ENCODE measurements around the gene CBFA2T3.

CBFA2T3 gene

GRCh38 chr16:88864099-88864498 lies 112.9 kb downstream of the CBFA2T3 start:
- no peak for DNase-seq (ENCODE audit: low read depth)
- no peak overlapping the region for H3K4me3 ChIP-seq (ENCODE audit: control insufficient read depth, low read depth, low read length)
- no peak for TF ChIP-seq CTCF (IDR thresholded peaks at IDR 0.05; ENCODE audit: control insufficient read depth, insufficient read depth, low read depth, low read length, missing control alignments)

GRCh38 chr16:88863426-88863825 lies 113.6 kb downstream of the CBFA2T3 start:
- no peak overlapping the region for H3K4me3 ChIP-seq (ENCODE audit: control insufficient read depth, low read depth, low read length)
- TF ChIP-seq CTCF (IDR thresholded peaks at IDR 0.05; ENCODE audit: control insufficient read depth, insufficient read depth, low read depth, low read length, missing control alignments) = no peak
- no peak for DNase-seq (ENCODE audit: low read depth)

GRCh38 chr16:88862968-88863367 lies 114.0 kb downstream of the CBFA2T3 start:
- DNase-seq (ENCODE audit: low read depth) = no peak
- H3K4me3 ChIP-seq (ENCODE audit: control insufficient read depth, low read depth, low read length) = no peak overlapping the region
- TF ChIP-seq CTCF (IDR thresholded peaks at IDR 0.05; ENCODE audit: control insufficient read depth, insufficient read depth, low read depth, low read length, missing control alignments) = no peak

- no peak overlapping the region for H3K4me3 ChIP-seq (ENCODE audit: control insufficient read depth, low read depth, low read length)
- TF ChIP-seq CTCF (IDR thresholded peaks at IDR 0.05; ENCODE audit: control insufficient read depth, insufficient read depth, low read depth, low read length, missing control alignments) = no peak
- DNase-seq (ENCODE audit: low read depth) = no peak
Measured at GRCh38 chr16:88861359-88861758, 115.6 kb downstream of the CBFA2T3 start.

- no peak overlapping the region for H3K4me3 ChIP-seq (ENCODE audit: control insufficient read depth, low read depth, low read length)
- no peak for DNase-seq (ENCODE audit: low read depth)
- no peak for TF ChIP-seq CTCF (IDR thresholded peaks at IDR 0.05; ENCODE audit: control insufficient read depth, insufficient read depth, low read depth, low read length, missing control alignments)
Measured at GRCh38 chr16:88859381-88860091, 117.5 kb downstream of the CBFA2T3 start.

- peak; percentile 24 for DNase-seq (ENCODE audit: low read depth)
- peak overlapping the region; percentile 94 for H3K4me3 ChIP-seq (ENCODE audit: control insufficient read depth, low read depth, low read length)
- peak; percentile 88 for TF ChIP-seq CTCF (IDR thresholded peaks at IDR 0.05; ENCODE audit: control insufficient read depth, insufficient read depth, low read depth, low read length, missing control alignments)
Measured at GRCh38 chr16:88857728-88858339, 119.2 kb downstream of the CBFA2T3 start.
